ENCODE results near the gene PFKFB2. TPM values are rescaled to one million over a fixed set of nuclear protein-coding genes. Genes with fewer than 3 reads are reported as not detected.
A peak's percentile ranks its signal among the peaks of the same experiment; 100 is the strongest.

The PFKFB2 gene
- polyA plus RNA-seq, 2 of the 4 experiments (the other 2 are of a cell fraction), result 7.4 to 8.4 TPM

GRCh38 chr1:207007352-207008033 lies 45.6 kb upstream of the PFKFB2 start:
- ChIA-PET CTCF (interaction anchor here (0.6 to 3.2 kb wide), 5 partner anchors 12 to 789 kb away, joined by 3 to 12 read pairs (median 4); no protein-coding TSS in a partner anchor), POLR2A (interaction anchor here (1.2 to 3.2 kb wide), 2 partner anchors 18 to 45 kb away, joined by 4 to 14 read pairs; partner anchors contain the start of gene PFKFB2)
- Histone ChIP-seq H3K4me3 (no peak overlapping the region), H3K4me2 (peak overlapping the region; percentile 63), H3K9me3 (peaks cover 18% of the 10 kb centered on the region), H3K4me1 (peaks cover 60% of the 10 kb centered on the region), H3K27ac (peak overlapping the region; percentile 82 to 89)
- peak; percentile 88 to 89 for ATAC-seq
- DNase-seq (ENCODE audit: low read depth in 1 of 2, low spot score in 1 of 2), result peak; percentile 89 to 95
- no peak for FAIRE-seq
- peak; percentile 71 for TF ChIP-seq MAX (IDR thresholded peaks at IDR 0.05)
- TF ChIP-seq HDAC2 (IDR thresholded peaks at IDR 0.05), result no peak
- peak; percentile 21; the same call in 1 of the 2 replicates for TF ChIP-seq HOXB5 (CRISPR knock-in tag; IDR thresholded peaks at IDR 0.05)
- no peak for TF ChIP-seq ZNF302 (CRISPR knock-in tag; IDR thresholded peaks at IDR 0.05)
- no peak for TF ChIP-seq KDM5A (IDR thresholded peaks at IDR 0.05)
- peak; percentile 32 for TF ChIP-seq ZFP36 (IDR thresholded peaks at IDR 0.05; ENCODE audit: borderline replicate concordance, partially characterized antibody)
- no peak for TF ChIP-seq ZC3H11A (IDR thresholded peaks at IDR 0.05)
- peak in 1 of 2 experiments; percentile 56; a peak in 1 of 4 replicates for TF ChIP-seq CEBPB (IDR thresholded peaks at IDR 0.05)
- TF ChIP-seq ZSCAN20 (CRISPR knock-in tag; IDR thresholded peaks at IDR 0.05), result peak; percentile 62; the same call in 1 of the 2 replicates
- peak in 1 of 2 experiments; percentile 68; a peak in 2 of 5 replicates for TF ChIP-seq JUN (IDR thresholded peaks at IDR 0.05)
- TF ChIP-seq FOSL2 (IDR thresholded peaks at IDR 0.05), result peak; percentile 39; the same call in 1 of the 2 replicates
- TF ChIP-seq FOSL2 (CRISPR knock-in tag; IDR thresholded peaks at IDR 0.05), result peak; percentile 87
- peak; percentile 41 to 83; a peak in 3 of 5 replicates for TF ChIP-seq EP300 (IDR thresholded peaks at IDR 0.05)
- TF ChIP-seq TP53 (CRISPR knock-in tag; IDR thresholded peaks at IDR 0.05), result no peak
- peak; percentile 67 for TF ChIP-seq JUNB (IDR thresholded peaks at IDR 0.05)
- TF ChIP-seq RAD21 (conservative IDR thresholded peaks at IDR 0.05 in 1 of 2, IDR thresholded peaks at IDR 0.05 in 1 of 2), result no peak; a peak in 1 of 5 replicates
- TF ChIP-seq CTCF (IDR thresholded peaks at IDR 0.05), result no peak
- peak; percentile 90 for TF ChIP-seq GATA3 (IDR thresholded peaks at IDR 0.05; ENCODE audit: borderline replicate concordance)
- TF ChIP-seq FOXS1 (CRISPR knock-in tag; IDR thresholded peaks at IDR 0.05), result peak; percentile 73; the same call in 1 of the 2 replicates
- WGBS (ENCODE audit: missing lambda C conversion rate), result 15% methylated on average over 5 of the region's 5 CpGs

GRCh38 chr1:207009182-207009850 lies 43.8 kb upstream of the PFKFB2 start:
- Histone ChIP-seq H3K27ac (peak overlapping the region; percentile 82 to 89; a peak in 5 of 6 replicates), H3K4me1 (peaks cover 42% of the 10 kb centered on the region), H3K9me3 (peaks cover 18% of the 10 kb centered on the region), H3K4me2 (no peak overlapping the region), H3K4me3 (no peak overlapping the region)
- no peak for ATAC-seq
- WGBS (ENCODE audit: missing lambda C conversion rate), result 93% methylated on average over 10 of the region's 10 CpGs
- CTCF ChIA-PET, result interaction anchor here (0.8 to 3.2 kb wide), 4 partner anchors 10 to 40 kb away, joined by 3 to 12 read pairs (median 8); no protein-coding TSS in a partner anchor
- no peak for FAIRE-seq
- POLR2A ChIA-PET, result no interaction called here
- DNase-seq (ENCODE audit: low read depth in 1 of 2, low spot score in 1 of 2), result no peak
- no peak for TF ChIP-seq HMGXB4 (CRISPR knock-in tag; IDR thresholded peaks at IDR 0.05; ENCODE audit: borderline replicate concordance)
- no peak for TF ChIP-seq ZC3H11A (IDR thresholded peaks at IDR 0.05)
- no peak for TF ChIP-seq PHF8 (IDR thresholded peaks at IDR 0.05; ENCODE audit: borderline replicate concordance, low read depth)
- TF ChIP-seq KDM1A (IDR thresholded peaks at IDR 0.05; ENCODE audit: low read depth), result no peak
- no peak for TF ChIP-seq TFCP2L1 (CRISPR knock-in tag; IDR thresholded peaks at IDR 0.05)
- no peak for TF ChIP-seq MAX (IDR thresholded peaks at IDR 0.05)
- TF ChIP-seq CHD4 (IDR thresholded peaks at IDR 0.05; ENCODE audit: borderline replicate concordance), result no peak
- no peak for TF ChIP-seq CTCF (IDR thresholded peaks at IDR 0.05)
- no peak for TF ChIP-seq HEYL (CRISPR knock-in tag; IDR thresholded peaks at IDR 0.05)
- TF ChIP-seq ZFP36 (IDR thresholded peaks at IDR 0.05; ENCODE audit: borderline replicate concordance, partially characterized antibody), result no peak
- no peak for TF ChIP-seq HOXA7 (CRISPR knock-in tag; IDR thresholded peaks at IDR 0.05)
- no peak for TF ChIP-seq CBX2 (IDR thresholded peaks at IDR 0.05; ENCODE audit: borderline replicate concordance, low read depth)
- TF ChIP-seq KDM5A (IDR thresholded peaks at IDR 0.05), result no peak
- TF ChIP-seq NPAS2 (CRISPR knock-in tag; IDR thresholded peaks at IDR 0.05; ENCODE audit: borderline replicate concordance), result no peak
- no peak for TF ChIP-seq BHLHE40 (IDR thresholded peaks at IDR 0.05; ENCODE audit: low read depth, low read length)
- no peak for TF ChIP-seq RCOR1 (IDR thresholded peaks at IDR 0.05; ENCODE audit: low read depth, low read length)

Data from A549 (cell line).